HG03439 (cell line): ENCODE measurements around the gene PSME1.

ENCODE experiments used
- ATAC-seq: cut with Tn5 transposase; IDR thresholded peaks from one replicate; pipeline ENCODE4 v1.9.1; 2021; ENCODE audit warnings: mild to moderate bottlenecking, moderate library complexity; ENCODE audit not compliant: unreplicated experiment

PSME1 gene

GRCh38 chr14:24127673-24128072 lies 8.3 kb upstream of the PSME1 start:
- ATAC-seq, result no peak

DNA sequence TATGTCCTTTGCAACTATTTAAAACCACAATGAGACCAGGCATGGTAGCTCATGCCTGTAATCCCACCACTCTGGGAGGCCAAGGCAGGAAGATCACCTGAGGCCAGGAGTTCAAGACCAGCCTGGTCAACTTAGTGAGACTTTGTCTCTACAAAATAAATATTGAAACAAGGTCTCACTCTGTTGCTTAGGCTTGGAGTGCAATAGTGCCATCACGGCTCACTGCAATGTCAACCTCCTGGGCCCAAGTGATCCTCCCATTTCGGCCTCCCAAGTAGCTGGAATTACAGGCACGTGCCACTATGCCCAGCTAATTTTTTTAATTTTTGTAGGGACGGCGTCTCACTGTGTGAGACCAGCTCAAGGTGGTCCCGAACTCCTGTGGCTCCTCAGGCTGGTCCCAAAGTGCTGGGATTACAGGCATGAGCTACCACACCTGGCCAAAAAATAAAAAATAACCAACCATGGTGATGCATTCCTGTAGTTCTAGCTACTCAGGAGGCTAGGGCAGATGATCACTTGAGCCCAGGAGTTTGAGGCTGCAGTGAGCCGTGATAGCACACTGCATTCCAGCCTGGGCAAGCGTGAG lies 6.5 kb upstream of the PSME1 start:
- no peak for ATAC-seq

DNA sequence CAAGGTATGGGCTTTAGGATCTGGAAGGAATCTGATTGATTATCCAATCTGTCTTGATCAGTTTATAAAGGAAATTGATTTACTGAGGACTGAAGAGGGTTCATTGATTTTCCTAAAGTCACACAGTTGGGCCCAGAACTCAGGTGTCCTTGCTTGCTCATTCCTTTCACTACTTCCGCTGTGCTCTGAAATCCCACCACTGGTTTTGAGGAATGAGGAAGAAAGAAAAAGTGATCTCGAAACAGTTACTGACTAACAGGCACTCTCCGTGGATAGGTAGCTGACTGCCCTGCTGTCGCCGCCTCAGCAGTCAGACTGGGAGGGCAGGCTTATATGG lies 5.6 kb upstream of the PSME1 start, which contains the start of gene FITM1:
Gene FITM1, plus strand, starts transcription at position 280 of the 337 bp plus-strand sequence. CDS start 905 bp downstream, outside the sequence.
- no peak for ATAC-seq

- no peak for ATAC-seq
These were observed 5.1 kb upstream of the PSME1 start for GRCh38 chr14:24130717-24131548.

- no peak for ATAC-seq
These were observed 4.4 kb upstream of the PSME1 start for GRCh38 chr14:24131549-24131966.

DNA sequence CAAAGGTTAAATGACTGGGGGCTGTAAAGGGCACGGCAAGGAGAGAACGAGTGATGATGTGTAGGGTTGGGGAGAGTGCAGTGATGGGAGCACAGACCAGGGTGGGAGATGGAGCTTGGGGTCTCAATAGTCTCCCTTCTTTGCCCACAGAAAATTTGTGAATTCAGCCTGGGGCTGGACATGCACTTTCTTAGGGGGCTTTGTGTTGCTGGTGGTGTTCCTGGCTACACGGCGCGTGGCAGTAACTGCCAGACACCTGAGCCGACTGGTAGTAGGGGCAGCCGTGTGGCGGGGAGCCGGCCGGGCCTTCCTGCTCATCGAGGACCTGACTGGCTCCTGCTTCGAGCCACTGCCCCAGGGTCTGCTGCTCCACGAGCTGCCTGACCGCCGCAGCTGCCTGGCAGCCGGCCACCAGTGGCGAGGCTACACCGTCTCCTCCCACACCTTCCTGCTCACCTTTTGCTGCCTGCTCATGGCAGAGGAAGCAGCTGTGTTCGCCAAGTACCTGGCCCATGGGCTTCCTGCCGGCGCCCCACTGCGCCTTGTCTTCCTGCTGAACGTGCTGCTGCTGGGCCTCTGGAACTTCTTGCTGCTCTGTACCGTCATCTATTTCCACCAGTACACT lies 3.8 kb upstream of the PSME1 start:
- ATAC-seq, result no peak

DNA sequence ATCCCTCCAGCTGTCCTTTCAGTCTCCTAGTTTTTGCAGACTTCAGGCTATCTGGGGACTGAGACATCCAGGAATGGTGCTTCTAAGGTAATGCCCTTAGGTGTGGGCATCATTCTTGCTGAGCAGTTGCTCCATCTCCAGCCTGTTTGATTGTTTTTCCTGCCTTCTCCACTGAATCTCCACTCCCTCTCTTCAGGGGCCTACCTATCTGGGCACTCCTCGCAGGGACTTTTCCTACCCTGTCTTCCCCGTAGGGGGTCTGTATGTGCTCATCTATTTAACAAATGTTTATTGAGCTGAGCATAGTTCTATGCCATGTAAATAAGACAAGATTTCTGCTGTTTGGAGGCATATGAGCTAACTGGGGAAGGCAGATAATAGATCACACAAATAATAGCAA lies 3.0 kb upstream of the PSME1 start:
- ATAC-seq, result no peak

GRCh38 chr14:24133735-24134134 lies 2.3 kb upstream of the PSME1 start:
- ATAC-seq, result no peak

GRCh38 chr14:24135584-24135833 lies 485 bp upstream of the PSME1 start:
- ATAC-seq, result peak; percentile 1

- no peak for ATAC-seq
These were observed 912 bp downstream of the PSME1 start for GRCh38 chr14:24136684-24137528.

GRCh38 chr14:24137529-24138395 lies 1.8 kb downstream of the PSME1 start:
- no peak for ATAC-seq

GRCh38 chr14:24138396-24139271 lies 2.6 kb downstream of the PSME1 start:
- no peak for ATAC-seq

DNA sequence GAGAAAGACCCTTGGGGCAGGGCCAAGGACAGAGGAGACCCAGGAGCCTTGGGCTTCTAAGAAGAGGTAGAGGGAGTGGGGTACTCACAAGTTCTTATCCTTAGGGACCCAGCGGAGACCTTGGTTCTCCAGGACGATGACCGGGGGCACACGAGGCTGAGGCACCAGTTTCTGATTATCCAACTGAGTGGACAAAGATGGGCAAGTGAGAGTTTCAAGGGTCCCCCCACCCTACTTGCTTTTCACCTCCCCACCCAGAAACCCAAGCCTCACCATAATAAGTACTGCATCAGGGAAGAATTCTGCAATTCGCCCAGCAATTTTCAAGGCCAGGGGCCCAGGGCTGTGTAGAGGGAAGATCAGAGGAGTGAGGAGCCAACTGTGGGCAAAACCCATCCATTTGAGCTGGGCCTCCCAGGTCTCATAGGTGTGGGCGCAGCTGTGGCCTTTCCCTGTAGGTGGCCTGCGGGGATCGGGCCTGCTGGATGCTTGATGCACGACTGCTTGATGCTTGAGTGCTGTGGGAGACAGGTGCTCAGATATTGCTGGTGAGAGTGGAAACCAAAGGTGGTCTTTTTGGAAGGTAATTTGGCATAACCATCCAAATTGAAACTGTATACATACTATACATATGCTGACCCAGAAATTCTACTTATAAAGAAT lies 3.4 kb downstream of the PSME1 start:
- no peak for ATAC-seq

- peak; percentile 83 for ATAC-seq
These were observed 5.3 kb downstream of the PSME1 start, which contains the start of gene EMC9 for GRCh38 chr14:24141097-24141880. Gene EMC9 (minus strand): TSS chr14:24141591. CDS start chr14:24141304, 287 bp downstream.

GRCh38 chr14:24143511-24143910 lies 7.5 kb downstream of the PSME1 start:
- ATAC-seq, result no peak

GRCh38 chr14:24144451-24144850 lies 8.5 kb downstream of the PSME1 start:
- no peak for ATAC-seq

- no peak for ATAC-seq
These were observed 9.2 kb downstream of the PSME1 start for GRCh38 chr14:24145219-24145618.
